ENCODE data around the gene KRT82.
"Not testable (repeated sequence)": the region's sequence is repeated elsewhere in the genome, so short reads cannot be mapped to it uniquely, and the experiment has no call there.

The KRT82 gene

GRCh38 chr12:52405922-52406385 lies at the start of gene KRT82:
TSS of gene KRT82 (minus strand) at chr12:52406335. CDS start at chr12:52406277, 58 bp downstream.
- in situ Hi-C loops (cut with HindIII; ENCODE audit: low pct_ligation_motif_present, low pct_unique_long_range_greater_than_20kb, low sequenced_read_pairs): no loop called here
- no peak for DNase-seq

- in situ Hi-C loops (cut with HindIII; ENCODE audit: low pct_ligation_motif_present, low pct_unique_long_range_greater_than_20kb, low sequenced_read_pairs): no loop called here
- DNase-seq: no peak
Observed at GRCh38 chr12:52455821-52456220, 49.7 kb upstream of the KRT82 start.

- DNase-seq: no peak
- in situ Hi-C loops (cut with HindIII; ENCODE audit: low pct_ligation_motif_present, low pct_unique_long_range_greater_than_20kb, low sequenced_read_pairs): no loop called here
Observed at GRCh38 chr12:52454411-52455201, 48.5 kb upstream of the KRT82 start.

- no peak for DNase-seq
Observed at GRCh38 chr12:52452101-52452500, 46.0 kb upstream of the KRT82 start, which contains the start of gene KRT6B. TSS of gene KRT6B (minus strand) at chr12:52452146. CDS start at chr12:52452078, 68 bp downstream.

GRCh38 chr12:52448228-52448627 lies 42.1 kb upstream of the KRT82 start:
- in situ Hi-C loops (cut with HindIII; ENCODE audit: low pct_ligation_motif_present, low pct_unique_long_range_greater_than_20kb, low sequenced_read_pairs): no loop called here

More at GRCh38 chr12:52452101-52452500, 46.0 kb upstream of the KRT82 start, which contains the start of gene KRT6B:
- in situ Hi-C loops (cut with HindIII; ENCODE audit: low pct_ligation_motif_present, low pct_unique_long_range_greater_than_20kb, low sequenced_read_pairs): no loop called here

GRCh38 chr12:52447196-52447595 lies 41.1 kb upstream of the KRT82 start:
- in situ Hi-C loops (cut with HindIII; ENCODE audit: low pct_ligation_motif_present, low pct_unique_long_range_greater_than_20kb, low sequenced_read_pairs); DNase-seq: not testable (repeated sequence)

More at GRCh38 chr12:52448228-52448627, 42.1 kb upstream of the KRT82 start:
- DNase-seq: no peak

- no peak for DNase-seq
- in situ Hi-C loops (cut with HindIII; ENCODE audit: low pct_ligation_motif_present, low pct_unique_long_range_greater_than_20kb, low sequenced_read_pairs): no loop called here
Observed at GRCh38 chr12:52446367-52447045, 40.4 kb upstream of the KRT82 start.

GRCh38 chr12:52445876-52446275 lies 39.7 kb upstream of the KRT82 start:
- in situ Hi-C loops (cut with HindIII; ENCODE audit: low pct_ligation_motif_present, low pct_unique_long_range_greater_than_20kb, low sequenced_read_pairs): no loop called here
- no peak for DNase-seq

GRCh38 chr12:52444647-52445595 lies 38.8 kb upstream of the KRT82 start:
- DNase-seq: no peak
- in situ Hi-C loops (cut with HindIII; ENCODE audit: low pct_ligation_motif_present, low pct_unique_long_range_greater_than_20kb, low sequenced_read_pairs): no loop called here

- in situ Hi-C loops (cut with HindIII; ENCODE audit: low pct_ligation_motif_present, low pct_unique_long_range_greater_than_20kb, low sequenced_read_pairs): no loop called here
- no peak for DNase-seq
Observed at GRCh38 chr12:52443966-52444365, 37.8 kb upstream of the KRT82 start.

- peak; percentile 86 for DNase-seq
- in situ Hi-C loops (cut with HindIII; ENCODE audit: low pct_ligation_motif_present, low pct_unique_long_range_greater_than_20kb, low sequenced_read_pairs): no loop called here
Observed at GRCh38 chr12:52442600-52443061, 36.5 kb upstream of the KRT82 start.

- DNase-seq: no peak
- in situ Hi-C loops (cut with HindIII; ENCODE audit: low pct_ligation_motif_present, low pct_unique_long_range_greater_than_20kb, low sequenced_read_pairs): no loop called here
Observed at GRCh38 chr12:52441320-52441911, 35.3 kb upstream of the KRT82 start.

GRCh38 chr12:52440821-52441319 lies 34.7 kb upstream of the KRT82 start:
- in situ Hi-C loops (cut with HindIII; ENCODE audit: low pct_ligation_motif_present, low pct_unique_long_range_greater_than_20kb, low sequenced_read_pairs): no loop called here
- DNase-seq: no peak

GRCh38 chr12:52439845-52440244 lies 33.7 kb upstream of the KRT82 start:
- DNase-seq: no peak
- in situ Hi-C loops (cut with HindIII; ENCODE audit: low pct_ligation_motif_present, low pct_unique_long_range_greater_than_20kb, low sequenced_read_pairs): no loop called here

- no peak for DNase-seq
- in situ Hi-C loops (cut with HindIII; ENCODE audit: low pct_ligation_motif_present, low pct_unique_long_range_greater_than_20kb, low sequenced_read_pairs): no loop called here
Observed at GRCh38 chr12:52439420-52439819, 33.3 kb upstream of the KRT82 start.

- in situ Hi-C loops (cut with HindIII; ENCODE audit: low pct_ligation_motif_present, low pct_unique_long_range_greater_than_20kb, low sequenced_read_pairs): no loop called here
- no peak for DNase-seq
Observed at GRCh38 chr12:52438305-52439301, 32.5 kb upstream of the KRT82 start.

GRCh38 chr12:52437508-52437907 lies 31.4 kb upstream of the KRT82 start:
- in situ Hi-C loops (cut with HindIII; ENCODE audit: low pct_ligation_motif_present, low pct_unique_long_range_greater_than_20kb, low sequenced_read_pairs): no loop called here
- DNase-seq: no peak

Measured in ACHN (cell line).